LoVo (cell line): ENCODE measurements around the gene ZNF579.

Experiments
- DNase-seq: peaks from one replicate; pipeline ENCODE4 v3.0.0-alpha.2; 2016; ENCODE audit warnings: low spot score

The ZNF579 gene

GRCh38 chr19:55611983-55612645 lies 31.5 kb upstream of the ZNF579 start:
- no peak for DNase-seq

DNA sequence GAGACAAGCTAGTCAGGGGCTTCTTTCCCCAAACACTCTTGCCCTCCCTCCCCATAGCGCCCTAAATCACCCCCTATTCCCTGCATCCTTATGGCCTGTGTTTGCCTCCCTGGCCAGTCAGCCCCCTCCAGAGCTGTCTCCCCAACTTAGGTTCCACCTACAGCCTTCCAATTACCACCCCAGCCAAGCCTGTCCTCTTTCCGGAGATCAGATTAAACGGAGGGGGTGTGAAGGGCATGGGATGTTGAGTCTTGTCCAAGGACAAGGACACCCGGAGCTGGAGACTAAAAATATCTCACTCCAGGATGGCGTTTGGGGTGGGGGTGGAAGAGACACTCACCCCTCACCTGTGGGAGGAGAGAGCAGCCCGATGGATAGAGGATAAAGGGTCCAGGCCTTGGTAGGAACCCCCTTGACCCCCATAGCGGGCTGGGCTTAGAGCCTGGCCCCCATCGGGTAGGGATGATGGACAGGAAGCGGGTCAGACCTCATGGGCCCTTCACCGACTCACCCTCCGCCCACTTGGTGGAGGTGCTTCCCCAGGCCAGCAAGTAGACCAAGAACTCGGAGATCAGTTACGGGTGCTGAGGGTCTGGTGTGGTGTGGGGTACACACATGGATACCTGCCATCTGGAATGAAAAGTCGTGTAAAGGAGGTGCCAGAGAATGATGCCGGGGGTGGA lies 30.8 kb upstream of the ZNF579 start:
- no peak for DNase-seq

DNA sequence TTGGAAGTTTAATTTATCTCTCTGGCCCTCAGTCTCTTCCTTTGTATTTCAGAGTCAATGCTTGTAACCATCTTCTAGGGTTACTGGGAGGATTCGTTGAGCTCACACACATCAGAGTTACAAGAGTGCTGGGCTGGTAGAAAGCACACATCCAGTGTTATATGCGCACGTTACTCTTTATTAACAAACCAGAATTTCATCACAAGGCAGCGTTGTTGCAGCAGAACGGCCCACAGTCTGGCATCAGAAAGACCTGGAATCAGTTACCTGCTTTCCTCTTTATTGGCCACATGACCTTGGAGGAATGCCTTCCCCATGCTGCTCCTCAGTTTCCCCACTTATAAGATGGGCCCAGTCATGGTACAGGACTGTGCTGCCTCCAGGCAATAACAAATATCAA lies 28.7 kb upstream of the ZNF579 start:
- no peak for DNase-seq

DNA sequence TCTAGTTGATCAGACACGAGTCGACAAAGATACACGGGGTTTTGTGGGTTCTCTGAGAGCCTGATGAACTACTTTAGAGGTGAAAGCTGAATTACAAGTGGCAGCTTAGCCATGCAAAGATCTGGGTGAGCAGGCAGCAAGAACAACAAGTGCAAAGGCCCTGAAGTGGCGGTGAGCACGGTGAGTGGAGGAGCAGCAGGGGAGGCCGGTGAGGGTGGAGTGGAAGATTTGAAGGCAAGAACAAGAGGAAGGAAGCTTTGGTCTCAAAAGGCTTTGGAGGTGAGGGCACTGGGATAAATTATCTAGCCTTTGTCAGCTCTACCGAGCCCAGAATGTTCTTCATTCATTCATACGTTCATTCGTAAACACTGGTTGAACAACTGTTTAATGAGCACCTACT lies 26.2 kb upstream of the ZNF579 start:
- no peak for DNase-seq

- DNase-seq: no peak
Measured at GRCh38 chr19:55606471-55606787, 25.8 kb upstream of the ZNF579 start.

DNA sequence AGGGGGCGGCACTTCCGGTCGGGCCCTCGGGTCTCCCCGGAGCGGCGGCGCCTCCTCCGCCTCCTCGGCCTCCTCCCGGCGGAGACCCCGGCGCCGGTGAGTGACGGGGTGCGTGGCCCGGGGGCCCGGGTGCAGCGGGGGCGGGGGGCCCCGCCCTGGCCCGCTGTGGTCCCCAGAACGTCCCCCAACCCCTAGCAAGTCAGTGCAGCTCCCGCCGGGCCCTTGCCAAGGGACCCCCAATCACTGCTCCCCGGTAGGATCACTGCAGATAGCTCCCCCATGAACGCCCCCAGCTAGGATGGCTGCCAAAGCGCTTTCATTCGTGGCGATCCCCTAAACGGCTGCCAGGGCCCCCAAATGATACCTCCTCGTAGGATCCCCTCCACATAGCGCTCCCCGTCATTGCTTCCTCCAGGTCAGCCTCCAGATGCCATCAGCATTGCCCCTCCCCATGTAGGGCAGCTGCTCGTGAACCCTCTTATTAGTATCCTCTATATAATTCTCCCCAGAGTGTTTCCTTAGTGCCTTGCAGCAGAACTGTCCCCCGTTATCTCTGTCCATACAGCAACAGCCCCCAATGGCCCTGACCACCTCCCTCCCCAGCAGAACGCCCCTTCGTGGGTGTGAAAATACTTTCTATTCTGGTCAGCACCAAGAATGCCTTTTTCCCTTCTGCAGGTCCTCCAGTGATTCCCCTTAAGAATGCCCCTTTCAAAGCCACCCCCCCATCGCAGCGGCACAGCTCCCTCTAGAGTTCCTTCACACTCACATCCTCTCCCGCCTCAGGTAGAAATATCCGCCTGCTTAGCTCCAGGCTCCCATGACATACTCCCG lies 25.2 kb upstream of the ZNF579 start, which contains the start of gene ZNF865:
ZNF865 (plus strand) TSS at position 11 of the 834 bp plus-strand sequence. CDS start 7,972 bp downstream, outside the sequence.
- DNase-seq: peak; percentile 75

- DNase-seq: peak; percentile 96
Measured at GRCh38 chr19:55605207-55605636, 24.6 kb upstream of the ZNF579 start.

- no peak for DNase-seq
Measured at GRCh38 chr19:55603581-55604292, 23.1 kb upstream of the ZNF579 start.

- no peak for DNase-seq
Measured at GRCh38 chr19:55603115-55603514, 22.5 kb upstream of the ZNF579 start.

GRCh38 chr19:55602104-55603001 lies 21.7 kb upstream of the ZNF579 start:
- no peak for DNase-seq

- no peak for DNase-seq
Measured at GRCh38 chr19:55601084-55601483, 20.4 kb upstream of the ZNF579 start.

DNA sequence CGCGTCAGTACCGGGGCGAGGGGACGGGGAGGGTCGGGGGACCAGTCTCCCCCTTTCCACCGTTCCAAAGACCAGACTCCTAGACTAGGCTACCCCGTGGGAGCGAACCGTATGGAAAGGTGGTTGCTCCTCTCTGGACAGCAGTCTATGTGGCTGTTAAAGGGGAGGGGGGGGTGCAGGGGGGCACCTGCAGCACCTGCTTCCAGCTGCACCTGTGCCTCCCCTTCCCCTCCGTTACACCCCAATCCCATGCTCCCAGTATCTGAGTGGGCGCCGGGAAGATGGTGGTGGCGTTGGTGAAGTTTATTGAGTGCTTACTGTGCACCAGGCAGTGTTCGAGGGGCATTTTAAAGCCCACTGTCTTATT lies 20.0 kb upstream of the ZNF579 start:
- no peak for DNase-seq

DNA sequence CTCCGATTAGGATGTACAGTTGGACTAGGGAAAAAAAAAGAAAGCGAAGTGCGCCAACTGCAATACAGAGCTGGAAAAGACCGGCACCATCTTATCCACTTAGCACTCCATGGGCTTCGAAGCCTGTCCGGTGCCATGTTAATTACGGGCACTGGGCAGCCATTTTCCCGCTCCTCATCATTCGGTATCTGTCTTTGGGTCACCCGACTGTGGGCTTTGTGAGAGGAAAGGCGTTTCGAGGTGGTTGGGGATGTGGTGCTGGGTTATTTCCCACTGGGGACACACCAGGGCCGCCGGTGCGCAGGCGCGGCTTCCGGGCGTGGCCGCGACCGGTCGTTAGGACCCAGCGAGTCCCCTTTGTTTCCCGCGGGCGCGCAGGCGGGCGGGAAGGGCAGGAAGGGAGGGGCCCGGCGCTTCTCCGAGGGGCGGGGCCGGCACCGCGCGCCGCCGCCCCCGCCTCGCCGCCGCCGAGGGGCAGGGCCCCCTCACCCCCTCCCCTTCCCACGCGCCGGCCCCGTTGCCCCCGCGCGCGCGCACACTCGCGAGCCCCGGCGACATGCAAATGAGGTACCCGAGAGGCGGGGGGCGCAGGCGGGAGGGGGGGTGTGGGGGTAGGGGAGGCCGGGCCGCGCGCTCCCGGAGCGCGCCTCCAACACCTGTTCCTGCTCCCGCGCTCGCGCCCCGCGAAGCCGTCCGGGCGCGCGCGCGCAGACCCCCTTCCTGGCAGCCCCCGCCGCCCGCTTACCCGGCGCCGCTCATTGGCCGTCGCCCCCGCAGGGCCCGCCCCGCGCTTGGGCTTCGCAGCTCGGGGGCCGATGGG lies 19.4 kb upstream of the ZNF579 start, which contains the start of gene ZNF524:
ZNF524 (plus strand) TSS at position 447 of the 820 bp plus-strand sequence. CDS start 1,825 bp downstream, outside the sequence.
- DNase-seq: peak; percentile 89

DNA sequence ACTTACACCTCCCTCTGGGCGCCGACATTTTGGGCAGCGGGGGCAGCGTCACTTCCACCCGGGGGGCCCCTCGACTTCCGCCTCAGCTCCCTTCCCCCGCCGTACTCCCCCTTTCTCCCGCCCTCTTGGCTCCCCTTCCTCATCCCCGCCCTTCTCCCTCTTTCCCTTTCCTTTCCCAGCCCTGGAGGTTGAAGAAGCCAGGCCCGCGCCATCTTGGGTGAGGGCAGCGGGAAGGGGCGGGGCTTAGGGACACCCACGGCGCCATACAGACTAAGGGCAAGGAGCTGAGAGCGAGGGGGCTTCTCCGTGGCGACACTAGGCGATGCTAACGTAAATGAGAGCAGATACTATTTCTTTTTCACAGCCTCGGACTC lies 18.8 kb upstream of the ZNF579 start, which contains the start of gene FIZ1:
FIZ1 (minus strand) TSS at position 50 of the 374 bp plus-strand sequence. CDS start 1,652 bp downstream, outside the sequence.
- DNase-seq: peak; percentile 97

DNA sequence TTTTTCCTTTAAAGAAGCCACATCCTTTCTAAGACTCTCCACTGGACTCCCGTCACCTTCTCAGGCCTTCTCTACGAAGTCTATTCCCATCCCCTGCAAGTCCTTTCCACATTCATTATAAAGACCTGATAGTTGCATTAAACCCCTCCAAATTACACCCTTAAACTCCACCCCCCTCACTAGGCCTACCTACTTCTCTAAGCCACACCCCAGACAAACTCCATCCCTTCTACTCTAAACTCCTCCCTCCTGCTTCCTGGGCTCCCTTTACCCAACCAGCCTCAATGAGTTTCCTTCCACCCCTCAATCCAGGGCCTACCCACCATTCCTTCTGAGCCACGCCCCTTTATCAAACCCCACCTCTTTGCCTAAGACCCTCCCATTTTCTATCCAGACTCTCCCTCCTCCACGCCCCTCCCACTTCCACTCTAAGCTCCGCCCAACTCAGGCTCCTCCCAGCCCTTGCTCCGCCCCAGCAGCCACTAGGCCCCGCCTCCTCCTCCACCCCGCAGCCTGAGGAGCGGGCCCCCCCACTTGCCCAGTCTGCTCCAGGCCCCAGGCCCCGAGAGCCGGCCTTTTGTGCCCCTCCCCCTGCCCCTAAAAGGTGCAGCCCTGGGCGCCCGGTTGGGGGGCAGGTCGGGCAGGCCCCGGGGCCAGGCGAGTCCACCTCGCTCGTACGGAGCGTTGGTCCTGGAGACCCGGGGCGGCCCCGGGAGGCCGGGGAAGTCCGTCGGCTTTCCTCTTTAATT lies 18.2 kb upstream of the ZNF579 start:
- DNase-seq: peak; percentile 93

DNA sequence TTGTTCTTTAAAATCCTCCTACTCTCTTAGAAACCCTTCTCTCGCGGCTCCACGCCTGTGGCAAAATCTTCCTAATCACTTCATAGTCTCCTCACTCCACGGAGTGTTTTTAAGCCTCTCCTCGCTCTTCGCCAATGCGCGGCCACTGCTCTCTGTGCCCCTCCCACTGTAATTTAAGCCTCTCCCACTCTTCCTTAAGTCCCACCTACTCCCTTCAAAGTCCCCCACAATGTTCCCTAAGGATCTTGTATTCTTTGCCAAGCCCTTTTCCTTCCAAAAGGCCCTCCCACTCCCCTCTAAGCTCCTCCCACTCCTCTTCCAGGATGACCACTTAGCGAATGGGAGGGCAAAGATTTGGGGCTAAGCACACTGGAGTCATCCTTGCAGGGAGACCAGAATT lies 17.4 kb upstream of the ZNF579 start:
- DNase-seq: no peak

DNA sequence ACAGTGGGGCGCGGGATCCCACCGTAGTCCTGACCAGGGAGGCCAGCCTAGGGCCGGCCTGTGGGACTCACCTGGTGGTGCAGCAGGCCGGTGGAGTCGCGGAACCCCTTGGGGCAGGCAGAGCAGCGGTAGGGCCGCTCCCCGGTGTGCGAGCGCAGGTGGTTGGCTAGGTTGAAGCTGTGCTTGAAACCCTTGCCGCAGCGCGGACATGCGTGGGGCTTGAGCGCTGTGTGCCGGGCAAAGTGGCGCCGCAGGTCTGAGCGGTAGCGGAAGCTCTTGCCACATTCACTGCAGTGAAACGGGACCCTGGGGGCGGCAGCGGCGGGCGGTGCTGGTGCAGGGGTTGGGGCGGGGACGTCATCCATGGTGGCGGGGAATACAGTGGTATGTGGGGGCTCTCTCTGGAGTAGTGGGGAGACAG lies 16.9 kb upstream of the ZNF579 start:
- no peak for DNase-seq

- DNase-seq: no peak
Measured at GRCh38 chr19:55596304-55596703, 15.7 kb upstream of the ZNF579 start.

- DNase-seq: no peak
Measured at GRCh38 chr19:55594996-55595545, 14.4 kb upstream of the ZNF579 start.
